Heart left ventricle (tissue), 13 donors: ENCODE data around the gene TTC19.

Experiments used
- CTCF ChIP-seq, 12 donors: fragments of 200-600 bp; sonication (generic) in 4 of 12; IDR thresholded peaks; one replicate each; pipeline versions ENCODE4 v1.5.0 to v1.8.0; 2018 to 2022; ENCODE audit warnings: antibody characterized with exemption in 12 of 12, mild to moderate bottlenecking in 5 of 12
- POLR2A ChIP-seq, 2 donors: fragments of 450-650 bp; IDR thresholded peaks; one replicate each; pipeline ENCODE4 v1.6.1; 2017; ENCODE audit warnings: antibody characterized with exemption in 2 of 2, mild to moderate bottlenecking in 2 of 2, moderate library complexity in 2 of 2
- donor health status: ischemic (EF 13 %, LVEDD 7.1; RV severe dilation, severe dysfunction).
- donor health status: DM: no; HTN: yes; CAD: no.
- donor health status: DM: no; HTN: no; CAD: no.
- donor health status: ischemic (EF 25% LVEDD 6.9; RV normal size, moderate dysfunction).
- donor health status: ischemic (EF 25% LVEDD 5.7; RV mildly dilated, moderate dysfunction).
- donor health status: ischemic (EF 35%, LVEDD 5.7; RV mildly dilated, moderate dysfunction).
- donor health status: nonischemic (EF 11% LVEDD 7.7; RV severe dilation, severe dysfunction).
- donor health status: DM: yes; HTN: yes; CAD: no.
- donor health status: PGD.
- donor health status: ischemic (EF 29% LVEDD 5.4; RV normal size, mild dysfunction).
- donor health status: nonischemic (EF 23%, LVEDD 6.1; RV moderate dilation, normal function).

- TF ChIP-seq CTCF (IDR thresholded peaks at IDR 0.05) (no peak), POLR2A (IDR thresholded peaks at IDR 0.05) (no peak)
These were observed 1.5 kb upstream of the TTC19 start for GRCh38 chr17:15998031-15998562.
